Thyroid gland (tissue), 4 donors: ENCODE results near the gene RNF217.

Experiments
- POLR2A ChIP-seq, 2 donors: fragments of 450-650 bp; IDR thresholded peaks; one replicate each; pipeline ENCODE4 v1.6.1; 2017; ENCODE audit warnings: antibody characterized with exemption in 2 of 2, mild to moderate bottlenecking in 2 of 2, moderate library complexity in 1 of 2
- TF ChIP-seq, protein P1 (sequence below), 6 experiments: fragments of 200-600 bp in 3 of 6; fragments of 450-650 bp in 3 of 6; sonication (generic) in 3 of 6; IDR thresholded peaks; one replicate each; pipeline ENCODE4 v1.5.1; 2016 to 2019; ENCODE audit warnings: antibody characterized with exemption in 6 of 6, mild to moderate bottlenecking in 2 of 6, inconsistent platforms in 1 of 6, moderate library complexity in 1 of 6

DNA sequence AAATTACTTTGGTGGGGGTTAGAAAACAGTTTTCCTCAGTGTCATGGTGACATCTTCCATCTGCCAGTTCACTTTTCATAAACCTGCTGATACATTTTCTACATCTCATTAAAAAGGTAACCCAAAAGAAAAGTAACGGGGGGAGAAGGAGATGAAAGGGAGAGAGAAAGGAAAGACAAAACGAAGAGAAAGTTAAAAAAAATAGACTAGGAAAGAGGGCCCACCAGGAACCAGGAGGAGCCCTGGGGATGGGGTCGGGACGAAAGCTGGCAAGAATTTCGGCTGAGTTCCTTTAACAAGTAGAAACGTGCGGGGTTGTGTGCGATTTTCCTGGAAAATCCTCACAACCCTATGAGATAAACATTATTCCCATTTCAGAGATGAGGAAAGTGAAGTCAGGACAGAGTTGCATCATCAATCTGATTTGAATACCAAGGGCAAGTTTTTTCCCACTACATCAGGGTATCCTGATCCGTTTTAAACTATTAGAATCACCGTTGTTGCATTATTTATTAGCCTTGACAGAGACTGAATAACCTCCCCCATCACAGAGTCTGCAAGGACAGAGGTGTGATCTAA, 137.9 kb downstream of the RNF217 start:
- TF ChIP-seq, protein P1, sequence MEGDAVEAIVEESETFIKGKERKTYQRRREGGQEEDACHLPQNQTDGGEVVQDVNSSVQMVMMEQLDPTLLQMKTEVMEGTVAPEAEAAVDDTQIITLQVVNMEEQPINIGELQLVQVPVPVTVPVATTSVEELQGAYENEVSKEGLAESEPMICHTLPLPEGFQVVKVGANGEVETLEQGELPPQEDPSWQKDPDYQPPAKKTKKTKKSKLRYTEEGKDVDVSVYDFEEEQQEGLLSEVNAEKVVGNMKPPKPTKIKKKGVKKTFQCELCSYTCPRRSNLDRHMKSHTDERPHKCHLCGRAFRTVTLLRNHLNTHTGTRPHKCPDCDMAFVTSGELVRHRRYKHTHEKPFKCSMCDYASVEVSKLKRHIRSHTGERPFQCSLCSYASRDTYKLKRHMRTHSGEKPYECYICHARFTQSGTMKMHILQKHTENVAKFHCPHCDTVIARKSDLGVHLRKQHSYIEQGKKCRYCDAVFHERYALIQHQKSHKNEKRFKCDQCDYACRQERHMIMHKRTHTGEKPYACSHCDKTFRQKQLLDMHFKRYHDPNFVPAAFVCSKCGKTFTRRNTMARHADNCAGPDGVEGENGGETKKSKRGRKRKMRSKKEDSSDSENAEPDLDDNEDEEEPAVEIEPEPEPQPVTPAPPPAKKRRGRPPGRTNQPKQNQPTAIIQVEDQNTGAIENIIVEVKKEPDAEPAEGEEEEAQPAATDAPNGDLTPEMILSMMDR (IDR thresholded peaks at IDR 0.05): no peak
- no peak for TF ChIP-seq POLR2A (IDR thresholded peaks at IDR 0.05)
